WTC11 (cell line): ENCODE results near the gene FES. TPM values are rescaled to one million over a fixed set of nuclear protein-coding genes. Genes with fewer than 3 reads are reported as not detected.
A peak's percentile ranks its signal among the peaks of the same experiment; 100 is the strongest.

Source experiments
- ATAC-seq: fragments of 200-7000 bp; cut with Tn5 transposase; 2 replicates; pipeline ENCODE4 v1.10.0; 2021; ENCODE audit warnings: mild to moderate bottlenecking, moderate library complexity
- CTCF ChIA-PET: fragments of 300-600 bp; sonication (Branson Sonifier 250); formaldehyde crosslinking; loops from one replicate; lab custom pipeline; 2021; ENCODE audit warnings: antibody characterized with exemption; lab: Charles Lee
- POLR2A ChIA-PET: fragments of 350-600 bp; sonication (Branson Sonifier 250); formaldehyde crosslinking; loops from one replicate; lab custom pipeline; 2021; ENCODE audit warnings: antibody characterized with exemption; lab: Charles Lee
- DNase-seq: peaks from one replicate; pipeline ENCODE4 v3.0.0; 2021; ENCODE audit warnings: low spot score
- H3K27ac Mint-ChIP-seq: 2 replicates; pipeline ENCODE4 v1.8.0; 2021; ENCODE audit warnings: mixed read lengths
- H3K27me3 Mint-ChIP-seq: 2 replicates; pipeline ENCODE4 v1.8.0; 2021; ENCODE audit warnings: low read depth, mild to moderate bottlenecking, moderate library complexity, mixed read lengths
- H3K36me3 Mint-ChIP-seq: 2 replicates; pipeline ENCODE4 v1.8.0; 2021; ENCODE audit warnings: mixed read lengths
- H3K4me1 Mint-ChIP-seq: 2 replicates; pipeline ENCODE4 v1.8.0; 2022; ENCODE audit warnings: mixed read lengths
- H3K4me3 Mint-ChIP-seq: 2 replicates; pipeline ENCODE4 v1.8.0; 2021; ENCODE audit warnings: mild to moderate bottlenecking, moderate library complexity, mixed read lengths
- H3K9me3 Mint-ChIP-seq: 2 replicates; pipeline ENCODE4 v1.8.0; 2021; ENCODE audit warnings: mixed read lengths
- CREM ChIP-seq: sonication (generic); formaldehyde crosslinking; IDR thresholded peaks from 2 replicates; pipeline ENCODE4 v1.8.1; 2022; ENCODE audit warnings: mild to moderate bottlenecking, missing genetic modification reagents, moderate library complexity
- ERG ChIP-seq: fragments of 250-450 bp; sonication (Bioruptor Pico); IDR thresholded peaks from 2 replicates; pipeline ENCODE4 v1.8.0; 2021; ENCODE audit warnings: mild to moderate bottlenecking
- ETV6 ChIP-seq: sonication (generic); formaldehyde crosslinking; IDR thresholded peaks from 2 replicates; pipeline ENCODE4 v1.8.1; 2022; ENCODE audit warnings: mild to moderate bottlenecking, missing genetic modification reagents
- IRF2 ChIP-seq: sonication (generic); formaldehyde crosslinking; IDR thresholded peaks from 2 replicates; pipeline ENCODE4 v1.8.0; 2022; ENCODE audit warnings: low read depth, missing genetic modification reagents, borderline replicate concordance
- KAT7 ChIP-seq: sonication (generic); formaldehyde crosslinking; IDR thresholded peaks from 2 replicates; pipeline ENCODE4 v1.8.1; 2023; ENCODE audit warnings: missing genetic modification reagents, mild to moderate bottlenecking, borderline replicate concordance
- NR2C2 ChIP-seq: sonication (generic); formaldehyde crosslinking; IDR thresholded peaks from 2 replicates; pipeline ENCODE4 v1.8.0; 2022; ENCODE audit warnings: mild to moderate bottlenecking, missing genetic modification reagents
- NR3C1 ChIP-seq: sonication (generic); formaldehyde crosslinking; conservative IDR thresholded peaks from 2 replicates; pipeline ENCODE4 v1.8.1; 2023; ENCODE audit warnings: low read depth, mild to moderate bottlenecking, missing genetic modification reagents
- PRDM15 ChIP-seq: sonication (generic); formaldehyde crosslinking; IDR thresholded peaks from 2 replicates; pipeline ENCODE4 v1.8.0; 2022; ENCODE audit warnings: missing genetic modification reagents
- SOX15 ChIP-seq: fragments of 250-450 bp; sonication (Bioruptor Pico); IDR thresholded peaks from 2 replicates; pipeline ENCODE4 v1.9.0; 2021; ENCODE audit warnings: mild to moderate bottlenecking
- SP1 ChIP-seq: sonication (generic); formaldehyde crosslinking; conservative IDR thresholded peaks from 2 replicates; pipeline ENCODE4 v1.8.1; 2022; ENCODE audit warnings: missing genetic modification reagents
- USF2 ChIP-seq: sonication (generic); formaldehyde crosslinking; IDR thresholded peaks from 2 replicates; pipeline ENCODE4 v1.8.1; 2023; ENCODE audit warnings: mild to moderate bottlenecking, missing genetic modification reagents, moderate library complexity
- ZNF263 ChIP-seq: sonication (generic); formaldehyde crosslinking; IDR thresholded peaks from 2 replicates; pipeline ENCODE4 v1.8.1; 2022; ENCODE audit warnings: low read depth, mild to moderate bottlenecking, moderate library complexity, missing genetic modification reagents
- ZNF423 ChIP-seq: fragments of 250-450 bp; sonication (Bioruptor Pico); IDR thresholded peaks from 2 replicates; pipeline ENCODE4 v2.1.2; 2022; ENCODE audit warnings: mild to moderate bottlenecking, moderate library complexity
- ZNF532 ChIP-seq: fragments of 250-450 bp; sonication (Bioruptor Pico); IDR thresholded peaks from 2 replicates; pipeline ENCODE4 v1.9.0; 2021; ENCODE audit warnings: mild to moderate bottlenecking, borderline replicate concordance
- ZSCAN18 ChIP-seq: fragments of 250-450 bp; sonication (Bioruptor Pico); IDR thresholded peaks from 2 replicates; pipeline ENCODE4 v2.1.2; 2022; ENCODE audit warnings: mild to moderate bottlenecking, moderate library complexity
- total RNA-seq: library from RNA; stranded (reverse); gene quantifications from 3 replicates; pipeline ENCODE4 v1.2.3, GENCODE V29; 2021
- TF ChIP-seq, protein P1 (sequence below): sonication (generic); formaldehyde crosslinking; IDR thresholded peaks from 2 replicates; pipeline ENCODE4 v1.8.0; 2023; ENCODE audit warnings: mild to moderate bottlenecking, missing genetic modification reagents

FES gene
- total RNA-seq, 1 experiment from 2014 or later: 10.0 TPM

DNA sequence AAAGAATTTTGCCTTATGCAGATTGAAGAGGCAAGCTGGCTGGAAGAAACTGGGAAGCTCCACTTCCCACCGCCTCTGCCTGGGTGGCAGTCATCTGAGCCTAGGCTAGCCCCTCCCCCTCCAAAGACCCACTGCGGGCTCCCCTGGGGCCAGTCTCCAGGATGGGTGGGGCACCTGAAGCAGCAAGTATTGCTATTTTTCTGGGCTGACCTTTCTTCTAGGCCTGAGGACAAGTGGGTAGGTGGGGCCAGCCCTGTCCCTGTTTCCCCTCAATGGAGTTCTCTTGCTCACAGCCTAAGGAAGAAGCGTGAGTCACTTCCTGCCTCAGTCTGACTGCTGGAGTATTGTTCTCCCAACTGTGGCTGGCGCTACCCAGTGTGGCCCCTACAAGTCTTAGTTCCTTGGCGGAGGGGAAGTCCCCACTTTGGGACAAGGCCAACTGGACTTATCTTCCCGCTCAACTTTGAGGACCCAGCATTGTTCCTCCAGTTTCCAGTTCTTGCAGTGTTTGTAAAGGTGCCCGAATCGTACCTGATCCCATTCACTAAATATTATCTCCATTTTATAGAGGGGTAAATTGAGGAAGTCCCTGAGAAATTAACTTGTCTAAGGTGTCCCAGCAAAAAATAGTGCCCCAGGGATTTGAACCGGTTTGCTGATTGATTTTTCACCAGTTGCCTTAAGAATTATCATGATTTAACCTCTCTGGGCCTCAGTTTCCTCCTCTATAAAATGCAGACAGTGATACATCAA lies 14.5 kb upstream of the FES start (continued):
- TF ChIP-seq USF2 (CRISPR knock-in tag) (no peak), NR3C1 (CRISPR knock-in tag) (no peak), IRF2 (CRISPR knock-in tag) (no peak), KAT7 (no peak), ZNF423 (CRISPR knock-in tag) (peak; percentile 83), SP1 (0 out of 2 replicates have a peak, but pooled peaks have one; percentile 29), NR2C2 (no peak), ETV6 (CRISPR knock-in tag) (peak; percentile 51; the same call in 1 of the 2 replicates), CREM (CRISPR knock-in tag) (no peak), ZNF532 (no peak), ERG (CRISPR knock-in tag) (no peak), SOX15 (no peak)
- TF ChIP-seq, protein P1, sequence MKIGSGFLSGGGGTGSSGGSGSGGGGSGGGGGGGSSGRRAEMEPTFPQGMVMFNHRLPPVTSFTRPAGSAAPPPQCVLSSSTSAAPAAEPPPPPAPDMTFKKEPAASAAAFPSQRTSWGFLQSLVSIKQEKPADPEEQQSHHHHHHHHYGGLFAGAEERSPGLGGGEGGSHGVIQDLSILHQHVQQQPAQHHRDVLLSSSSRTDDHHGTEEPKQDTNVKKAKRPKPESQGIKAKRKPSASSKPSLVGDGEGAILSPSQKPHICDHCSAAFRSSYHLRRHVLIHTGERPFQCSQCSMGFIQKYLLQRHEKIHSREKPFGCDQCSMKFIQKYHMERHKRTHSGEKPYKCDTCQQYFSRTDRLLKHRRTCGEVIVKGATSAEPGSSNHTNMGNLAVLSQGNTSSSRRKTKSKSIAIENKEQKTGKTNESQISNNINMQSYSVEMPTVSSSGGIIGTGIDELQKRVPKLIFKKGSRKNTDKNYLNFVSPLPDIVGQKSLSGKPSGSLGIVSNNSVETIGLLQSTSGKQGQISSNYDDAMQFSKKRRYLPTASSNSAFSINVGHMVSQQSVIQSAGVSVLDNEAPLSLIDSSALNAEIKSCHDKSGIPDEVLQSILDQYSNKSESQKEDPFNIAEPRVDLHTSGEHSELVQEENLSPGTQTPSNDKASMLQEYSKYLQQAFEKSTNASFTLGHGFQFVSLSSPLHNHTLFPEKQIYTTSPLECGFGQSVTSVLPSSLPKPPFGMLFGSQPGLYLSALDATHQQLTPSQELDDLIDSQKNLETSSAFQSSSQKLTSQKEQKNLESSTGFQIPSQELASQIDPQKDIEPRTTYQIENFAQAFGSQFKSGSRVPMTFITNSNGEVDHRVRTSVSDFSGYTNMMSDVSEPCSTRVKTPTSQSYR: no peak

DNA sequence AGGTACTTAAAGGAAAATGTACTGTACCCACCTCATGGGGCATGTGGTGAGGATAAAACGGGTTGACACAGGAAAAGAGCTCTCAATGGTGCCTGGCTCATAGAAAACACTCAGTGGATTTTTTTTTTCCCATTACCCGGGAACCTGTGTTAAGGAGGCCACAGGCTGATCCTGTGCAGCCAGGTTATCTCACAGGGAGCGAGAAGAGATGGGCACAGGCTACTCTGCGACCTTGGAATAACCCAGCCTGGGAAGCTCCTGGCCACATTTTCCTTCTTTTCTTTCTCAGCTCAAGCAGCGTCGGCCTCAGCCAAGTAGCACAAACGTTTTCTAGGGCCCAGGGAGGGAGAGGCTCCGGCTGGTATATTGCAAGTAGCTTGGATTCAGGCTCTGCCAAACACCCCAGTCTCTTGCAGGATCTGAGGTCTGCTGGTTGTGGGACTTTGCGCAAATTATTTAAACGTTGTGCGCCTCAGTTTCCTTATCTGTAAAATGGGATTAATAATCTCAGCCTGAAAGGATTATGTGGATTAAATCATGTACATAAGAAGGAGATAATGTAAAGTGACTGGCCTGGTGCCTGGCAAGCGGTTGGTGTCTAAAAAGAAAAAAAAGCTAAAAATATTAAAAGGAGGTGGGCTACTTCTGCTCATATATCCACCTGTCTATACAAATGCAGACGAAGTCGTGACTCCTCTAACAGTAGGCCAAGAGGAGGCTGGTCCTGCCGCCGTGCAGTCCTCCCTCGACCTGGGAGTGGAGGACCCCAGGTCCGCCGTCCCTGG lies 13.8 kb upstream of the FES start:
- no peaks in the 10 kb centered on the region; the same call in 1 of the 2 replicates for H3K27me3 Mint-ChIP-seq
- H3K9me3 Mint-ChIP-seq: no peaks in the 10 kb centered on the region
- H3K4me3 Mint-ChIP-seq: peak overlapping the region; percentile 75
- no peak for DNase-seq
- TF ChIP-seq PRDM15 (CRISPR knock-in tag) (peak; percentile 65; the same call in 1 of the 2 replicates), ZSCAN18 (CRISPR knock-in tag) (no peak), ZNF263 (CRISPR knock-in tag) (peak; percentile 94)
- no peaks in the 10 kb centered on the region for H3K36me3 Mint-ChIP-seq
- ChIA-PET CTCF (interaction anchor here (1.0 to 4.9 kb wide), 6 partner anchors 15 to 86 kb away, joined by 3 to 27 read pairs (median 7); partner anchors contain the start of gene HDDC3), POLR2A (interaction anchor here (1.3 to 4.6 kb wide), 3 partner anchors 11 to 31 kb away, joined by 4 to 22 read pairs (median 8); partner anchors contain the start of gene FES)
- ATAC-seq: peak; percentile 9
- peaks cover 60% of the 10 kb centered on the region for H3K4me1 Mint-ChIP-seq
- peak overlapping the region; percentile 91 for H3K27ac Mint-ChIP-seq
